NT2/D1 (cell line): ENCODE data around the gene ST8SIA6.

Source experiments
- YY1 ChIP-seq: IDR thresholded peaks from 2 replicates; pipeline ENCODE4 v1.6.1; 2011; ENCODE audit not compliant: insufficient read length, insufficient read depth
- ZNF274 ChIP-seq: IDR thresholded peaks from 2 replicates; pipeline ENCODE4 v1.6.1; 2011; ENCODE audit warnings: mild to moderate bottlenecking, low read depth, low read length

DNA sequence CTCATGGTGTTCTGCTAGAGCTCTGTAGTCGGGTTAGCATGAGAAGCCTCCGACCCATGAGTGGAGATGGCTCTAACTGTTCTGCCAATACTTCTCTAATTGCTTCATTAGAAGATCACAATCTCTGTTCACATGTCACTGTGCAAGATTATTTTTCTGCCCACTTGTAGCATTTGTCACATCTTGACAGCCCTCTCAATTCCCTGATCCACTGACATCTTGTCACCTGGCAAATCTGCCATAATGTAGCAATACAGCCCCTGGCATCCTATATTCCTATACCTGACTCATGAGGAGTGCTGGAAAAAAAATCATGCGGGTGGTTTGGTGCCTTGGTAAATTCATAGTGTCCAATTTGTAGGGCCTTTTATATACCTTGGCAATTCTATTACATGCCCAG lies 58.4 kb downstream of the ST8SIA6 start:
- TF ChIP-seq ZNF274 (no peak), YY1 (no peak)
